BJ (cell line): ENCODE measurements around the gene KRT81. TPM values are rescaled to one million over a fixed set of nuclear protein-coding genes. Genes with fewer than 3 reads are reported as not detected.

Source experiments
- CTCF ChIA-PET: fragments of 350-600 bp; formaldehyde crosslinking; extraction: SDS; loops from one replicate; lab custom pipeline; 2021; ENCODE audit warnings: antibody characterized with exemption, inconsistent platforms; lab: Yijun Ruan, JAX
- POLR2A ChIA-PET: fragments of 300-600 bp; sonication (Branson Sonifier 250); formaldehyde crosslinking; extraction: SDS; loops from one replicate; lab custom pipeline; 2021; ENCODE audit warnings: antibody characterized with exemption; lab: Charles Lee
- DNase-seq: peaks from one replicate; pipeline ENCODE4 v3.0.0-alpha.2; 2011; ENCODE audit warnings: low read depth
- H3K27me3 ChIP-seq: 2 replicates; pipeline ENCODE4 v1.6.0; 2011; ENCODE audit warnings: low read length; ENCODE audit not compliant: control insufficient read depth, insufficient read depth
- H3K36me3 ChIP-seq: 2 replicates; pipeline ENCODE4 v1.5.1; 2011; ENCODE audit warnings: low read length; ENCODE audit not compliant: control insufficient read depth, insufficient read depth
- H3K4me3 ChIP-seq: 2 replicates; pipeline ENCODE4 v1.5.1; 2011; ENCODE audit warnings: low read depth, mild to moderate bottlenecking, control low read depth, low read length
- CTCF ChIP-seq: IDR thresholded peaks from 2 replicates; pipeline ENCODE4 v1.5.1; 2011; ENCODE audit warnings: low read depth, mild to moderate bottlenecking, control low read depth, inconsistent platforms, low read length, moderate library complexity; ENCODE audit not compliant: insufficient read depth
- polyA plus RNA-seq: library from polyadenylated mRNA; depleted of rRNA; stranded (reverse); fragments of >200 nt; gene quantifications from 2 replicates; pipeline ENCODE4 v1.2.3, GENCODE V29; 2011

The KRT81 gene
- polyA plus RNA-seq, 1 experiment = 24.7 TPM

GRCh38 chr12:52314511-52314910, 23.2 kb upstream of the KRT81 start:
- Histone ChIP-seq H3K4me3 (no peak overlapping the region), H3K27me3 (no peaks in the 10 kb centered on the region; the same call in none of the 2 replicates), H3K36me3 (no peaks in the 10 kb centered on the region)
- ChIA-PET POLR2A (no interaction called here), CTCF (interaction anchor here (6.0 kb wide), 1 partner anchor 12 kb away, joined by 53 read pairs; no protein-coding TSS in a partner anchor)
- DNase-seq = no peak
- no peak for TF ChIP-seq CTCF

GRCh38 chr12:52313926-52314325, 22.6 kb upstream of the KRT81 start:
- H3K4me3 ChIP-seq = no peak overlapping the region
- POLR2A ChIA-PET = no interaction called here
- TF ChIP-seq CTCF = no peak
- no peaks in the 10 kb centered on the region for H3K36me3 ChIP-seq
- no peaks in the 10 kb centered on the region; the same call in none of the 2 replicates for H3K27me3 ChIP-seq
- CTCF ChIA-PET = interaction anchor here (6.0 kb wide), 1 partner anchor 13 kb away, joined by 53 read pairs; no protein-coding TSS in a partner anchor
- DNase-seq = no peak

- Histone ChIP-seq H3K36me3 (no peaks in the 10 kb centered on the region), H3K4me3 (no peak overlapping the region), H3K27me3 (no peaks in the 10 kb centered on the region; the same call in none of the 2 replicates)
- ChIA-PET CTCF (interaction anchor here (6.0 kb wide), 1 partner anchor 13 kb away, joined by 53 read pairs; no protein-coding TSS in a partner anchor), POLR2A (no interaction called here)
- no peak for DNase-seq
- no peak for TF ChIP-seq CTCF
These were observed 22.1 kb upstream of the KRT81 start for GRCh38 chr12:52313461-52313860.

GRCh38 chr12:52312086-52312485, 20.8 kb upstream of the KRT81 start:
- TF ChIP-seq CTCF = no peak
- no peak for DNase-seq
- ChIA-PET CTCF (interaction anchor here (0.8 to 6.0 kb wide), 5 partner anchors 15 to 168 kb away, joined by 3 to 53 read pairs (median 7); no protein-coding TSS in a partner anchor), POLR2A (no interaction called here)
- H3K27me3 ChIP-seq = no peaks in the 10 kb centered on the region; the same call in 1 of the 2 replicates
- no peak overlapping the region for H3K4me3 ChIP-seq
- no peaks in the 10 kb centered on the region for H3K36me3 ChIP-seq

DNA sequence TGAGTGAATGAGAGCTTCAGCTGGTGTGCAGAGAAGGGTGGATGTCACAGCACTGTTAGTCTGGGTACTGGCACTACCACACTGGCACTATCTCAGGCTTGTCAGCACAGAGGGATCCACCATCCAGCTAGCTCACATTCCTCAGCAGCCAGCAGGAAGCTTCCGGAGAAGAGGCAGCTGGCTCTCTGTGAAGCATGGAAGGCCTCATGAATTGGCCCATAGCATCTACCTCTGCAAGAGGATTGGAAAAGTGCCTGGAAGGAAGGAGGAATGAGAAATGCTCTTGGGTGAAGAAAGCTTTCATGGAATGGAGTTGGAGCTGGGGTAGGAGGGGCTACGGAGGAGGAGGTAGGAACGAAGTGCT, 19.9 kb upstream of the KRT81 start:
- POLR2A ChIA-PET = no interaction called here
- Histone ChIP-seq H3K27me3 (no peaks in the 10 kb centered on the region; the same call in 1 of the 2 replicates), H3K36me3 (no peaks in the 10 kb centered on the region), H3K4me3 (no peak overlapping the region)
- TF ChIP-seq CTCF = no peak
- CTCF ChIA-PET = interaction anchor here (0.8 to 6.0 kb wide), 11 partner anchors 8 to 168 kb away, joined by 3 to 53 read pairs (median 6); partner anchors contain the start of gene KRT80
- no peak for DNase-seq
